CD4-positive, alpha-beta T cell treated with Interleukin-15 for 4 hours (primary cell): ENCODE data around the gene CCDC127.
"Not testable (repeated sequence)": the region's sequence is repeated elsewhere in the genome, so short reads cannot be mapped to it uniquely, and the experiment has no call there.

Source experiments
- DNase-seq: peaks from one replicate; pipeline ENCODE4 v3.0.0-alpha.2; 2020; ENCODE audit warnings: low spot score

Gene CCDC127

DNA sequence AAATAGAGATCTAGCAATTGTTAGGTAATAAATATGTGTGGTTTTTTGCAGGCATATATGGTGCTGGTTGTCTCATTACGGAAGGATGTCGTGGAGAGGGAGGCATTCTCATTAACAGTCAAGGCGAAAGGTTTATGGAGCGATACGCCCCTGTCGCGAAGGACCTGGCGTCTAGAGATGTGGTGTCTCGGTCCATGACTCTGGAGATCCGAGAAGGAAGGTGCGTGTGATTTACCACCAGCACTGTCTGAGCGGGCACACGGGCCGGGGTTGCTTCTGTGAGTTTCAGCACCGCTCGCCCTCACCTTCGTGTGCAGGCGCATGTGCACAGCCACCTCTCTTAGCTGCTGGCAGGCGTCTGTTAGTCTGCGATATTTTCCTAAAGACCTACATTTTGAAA is 15.5 kb upstream of the CCDC127 start:
- not testable (repeated sequence) for DNase-seq

DNA sequence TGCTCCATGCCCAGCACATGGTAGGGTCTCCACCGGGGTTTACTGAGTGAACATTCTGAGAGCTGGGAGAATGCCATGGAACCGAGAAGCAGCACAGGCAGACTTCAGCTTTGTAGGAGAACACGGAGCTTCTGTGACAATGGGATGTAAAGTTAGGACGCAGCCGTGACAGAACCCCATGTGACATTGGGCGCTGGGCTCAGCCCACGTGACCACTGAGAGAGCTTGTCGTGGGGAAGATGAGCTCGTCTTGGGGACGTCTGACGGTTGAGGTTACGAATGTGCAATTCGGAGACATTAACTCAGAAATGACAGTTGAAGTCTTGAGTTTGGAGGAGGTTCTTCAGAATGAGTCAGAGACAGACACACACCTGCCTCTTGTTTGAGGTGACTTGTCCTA is 13.7 kb upstream of the CCDC127 start:
- DNase-seq = no peak

DNA sequence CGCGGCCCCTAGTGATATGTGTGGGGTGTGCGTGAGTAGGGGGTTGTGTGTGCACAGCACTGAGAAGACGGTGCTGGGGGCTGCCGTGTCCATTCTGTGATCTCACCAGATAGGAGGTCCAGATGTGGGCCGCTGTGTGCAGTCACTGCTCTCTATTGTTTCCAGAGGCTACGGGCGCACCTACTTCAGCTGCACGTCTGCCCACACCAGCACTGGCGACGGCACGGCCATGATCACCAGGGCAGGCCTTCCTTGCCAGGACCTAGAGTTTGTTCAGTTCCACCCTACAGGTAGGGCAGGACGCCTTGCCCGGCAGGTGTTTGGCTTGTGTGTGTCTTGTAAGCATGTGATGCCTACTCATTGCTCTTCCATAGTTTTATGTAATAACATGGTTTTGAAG is 12.8 kb upstream of the CCDC127 start:
- DNase-seq = no peak

DNA sequence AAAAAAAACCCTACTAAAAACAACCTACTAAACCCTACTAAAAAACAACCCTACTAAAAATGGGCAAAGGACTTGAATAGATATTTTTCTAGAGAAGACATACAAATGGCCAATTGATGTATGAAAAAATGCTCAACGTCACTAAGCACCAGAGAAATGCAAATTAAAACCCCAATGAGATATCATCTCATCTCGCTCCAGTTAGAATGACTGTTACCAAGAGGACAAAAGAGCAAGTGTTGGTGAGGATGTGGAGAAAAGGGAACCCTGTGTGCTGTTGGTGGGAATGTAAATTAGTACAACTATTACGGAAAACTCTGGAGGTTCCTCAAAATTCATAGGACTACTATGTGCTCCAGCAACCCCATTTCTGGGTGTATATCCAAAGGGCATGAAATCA is 10.9 kb upstream of the CCDC127 start:
- DNase-seq = no peak

DNA sequence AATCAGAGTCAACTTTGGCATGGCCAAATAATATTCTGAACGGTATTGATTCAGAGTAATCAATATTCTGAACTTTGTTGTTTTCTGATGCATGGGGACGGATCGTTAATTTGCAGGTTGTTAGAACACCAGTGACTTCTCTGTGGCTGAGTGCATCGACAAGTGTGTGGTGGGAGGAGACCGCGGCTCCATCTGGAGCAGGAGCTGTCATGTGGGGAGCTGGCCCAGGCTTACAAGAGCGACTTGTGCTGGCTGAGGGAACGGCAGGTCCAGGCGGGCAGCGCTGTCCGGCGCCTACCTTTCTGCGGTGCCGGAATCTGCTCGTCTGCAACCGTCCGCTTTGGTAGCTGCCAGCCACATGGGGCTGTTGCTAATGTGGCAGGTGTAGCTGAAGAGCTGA is 9.4 kb upstream of the CCDC127 start:
- not testable (repeated sequence) for DNase-seq

DNA sequence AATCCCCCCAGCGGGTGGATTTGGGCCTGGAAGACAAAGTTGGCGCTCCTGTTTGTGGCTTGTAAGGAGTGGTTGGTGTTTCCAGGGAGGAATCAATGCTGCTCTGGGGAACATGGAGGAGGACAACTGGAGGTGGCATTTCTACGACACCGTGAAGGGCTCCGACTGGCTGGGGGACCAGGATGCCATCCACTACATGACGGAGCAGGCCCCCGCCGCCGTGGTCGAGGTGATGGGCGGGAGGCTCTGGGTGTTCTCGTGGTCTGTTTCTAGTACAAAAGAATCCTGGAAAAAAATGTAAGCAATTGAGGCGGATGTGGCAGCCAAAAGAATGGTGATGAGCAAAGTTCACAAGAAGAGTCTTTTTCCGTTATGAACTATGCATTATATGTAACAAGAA is 7.4 kb upstream of the CCDC127 start:
- DNase-seq = no peak

DNA sequence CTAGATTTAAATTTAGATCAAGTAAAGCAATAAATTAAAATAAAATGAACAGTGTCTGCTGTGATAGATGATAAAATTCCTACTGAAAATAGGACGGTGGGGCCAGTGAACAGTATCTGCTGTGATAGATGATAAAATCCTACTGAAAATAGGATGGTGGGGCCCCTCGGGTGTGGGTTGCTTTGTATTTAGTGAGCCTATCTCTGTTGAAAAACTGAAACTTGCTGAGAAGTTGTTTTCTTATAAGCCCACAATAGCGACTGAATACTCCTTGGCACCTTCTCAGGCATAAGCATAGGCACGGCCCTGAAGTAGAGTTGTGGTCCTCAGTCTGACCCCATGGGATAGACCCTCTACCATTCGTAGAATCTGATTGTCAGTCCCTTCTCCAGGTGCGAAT is 5.8 kb upstream of the CCDC127 start:
- no peak for DNase-seq

DNA sequence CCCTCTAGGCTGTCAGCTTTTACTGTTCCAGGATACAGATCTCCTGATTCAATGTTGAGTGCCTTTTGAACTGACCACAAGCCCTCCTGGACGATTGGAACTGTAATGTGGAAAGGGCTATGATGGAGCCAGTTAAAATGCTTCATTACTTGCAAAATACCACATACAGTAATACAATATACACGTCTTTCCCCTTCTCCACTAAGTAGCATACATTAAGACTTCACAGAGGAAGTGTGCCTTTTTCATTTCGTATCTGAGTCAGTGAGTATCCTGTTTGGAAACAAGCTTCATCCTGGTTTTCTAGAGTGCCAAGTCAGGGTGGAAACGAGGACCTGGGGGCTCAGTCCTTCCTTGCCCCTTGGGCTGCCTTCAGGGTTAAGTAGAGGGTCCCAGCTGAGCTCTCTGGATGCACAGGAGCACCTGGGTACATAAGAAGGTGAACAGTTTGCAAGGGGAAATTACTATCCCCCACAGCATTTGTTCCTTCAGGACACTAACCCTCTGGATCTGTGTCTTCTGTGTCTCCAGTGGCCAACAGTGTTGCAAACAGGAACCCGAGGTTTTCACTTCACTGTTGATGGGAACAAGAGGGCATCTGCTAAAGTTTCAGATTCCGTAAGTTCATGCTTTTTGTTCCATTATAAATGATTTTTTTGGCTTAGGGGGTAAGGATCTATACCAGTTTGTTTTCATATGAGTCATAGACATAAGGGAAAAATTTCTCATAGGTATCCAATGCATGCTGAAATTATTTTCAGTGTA is 5.2 kb upstream of the CCDC127 start:
- DNase-seq = not testable (repeated sequence)

DNA sequence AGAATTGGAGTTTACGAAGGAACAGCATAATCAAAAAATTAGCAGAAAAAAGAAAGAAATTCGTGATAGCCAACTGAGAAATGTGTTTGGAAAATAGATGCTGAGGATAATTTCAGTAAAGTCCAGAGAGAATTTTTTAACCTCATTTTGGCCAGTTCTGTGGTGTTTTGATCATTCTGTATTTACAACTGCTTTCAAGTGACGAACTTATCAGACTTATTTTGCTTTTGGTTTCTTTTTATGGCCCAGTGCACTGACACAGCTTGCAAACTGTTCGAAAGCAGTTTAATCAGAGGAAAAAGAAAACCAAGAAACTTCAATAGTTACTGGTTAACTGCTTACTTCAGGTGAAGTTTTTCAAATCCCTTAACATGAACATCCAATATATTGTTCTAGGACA is 2.0 kb upstream of the CCDC127 start:
- DNase-seq = peak; percentile 39

DNA sequence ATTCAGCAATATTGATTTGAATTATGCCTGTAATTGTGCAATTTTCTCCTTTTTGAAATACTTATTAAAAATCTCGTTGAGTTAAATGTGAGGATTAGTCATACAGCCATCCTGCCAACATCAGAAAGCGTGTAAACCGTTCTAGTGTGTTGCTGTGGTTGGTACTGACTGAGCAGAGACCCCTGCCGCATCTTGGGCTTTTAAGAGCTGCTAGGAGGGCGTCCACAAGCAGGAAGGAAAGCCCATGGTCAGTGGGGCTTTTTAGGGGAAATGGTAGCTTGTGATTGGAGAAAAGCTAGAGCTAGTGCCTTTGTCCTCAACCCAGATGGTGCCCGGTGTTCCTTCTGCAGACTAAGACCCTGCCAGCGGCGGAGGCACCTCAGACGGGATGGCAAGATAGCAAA is 1.5 kb upstream of the CCDC127 start:
- DNase-seq = peak; percentile 26

DNA sequence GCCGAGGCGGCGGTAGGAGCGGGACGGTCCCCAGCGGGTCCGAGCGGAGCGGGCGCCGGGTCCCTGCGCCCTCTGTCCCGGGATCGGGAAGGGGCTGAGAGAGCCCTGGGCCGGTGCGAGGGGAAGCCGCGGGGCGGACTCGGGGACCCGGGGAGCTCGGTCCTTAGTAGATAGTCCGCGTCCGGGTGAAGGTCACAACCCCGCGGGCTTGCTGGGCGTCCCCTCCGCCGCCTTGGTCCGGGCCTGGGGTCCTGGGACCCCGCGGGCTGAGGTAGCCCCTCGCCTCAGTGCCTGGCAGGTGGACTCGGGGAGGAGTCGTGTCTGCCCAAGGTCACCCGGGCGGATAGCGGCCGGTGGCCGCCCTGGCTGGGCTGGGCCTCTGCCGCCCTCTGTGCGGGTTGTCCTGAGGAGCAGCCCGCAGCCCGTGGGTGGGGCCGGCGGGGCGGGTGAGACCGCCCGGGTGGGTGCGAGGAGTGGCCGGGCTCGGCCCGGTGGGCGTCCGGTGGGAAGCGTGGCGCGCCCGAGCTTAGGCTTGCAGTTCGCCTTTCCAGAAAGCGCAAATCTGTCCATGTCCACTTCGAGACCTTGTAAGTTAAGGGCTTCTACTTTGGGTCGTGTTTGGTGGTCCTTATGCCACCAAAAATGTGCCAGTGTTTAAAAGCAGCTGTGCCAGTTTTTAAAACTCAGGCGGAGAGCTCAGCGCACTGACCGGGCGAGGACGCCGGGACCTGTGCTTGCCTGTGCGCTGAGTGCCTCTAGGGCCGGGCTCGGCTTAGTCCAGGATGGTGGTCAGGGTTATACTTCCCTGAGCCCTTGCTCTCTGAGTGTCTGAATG is 721 bp upstream of the CCDC127 start:
- no peak for DNase-seq

DNA sequence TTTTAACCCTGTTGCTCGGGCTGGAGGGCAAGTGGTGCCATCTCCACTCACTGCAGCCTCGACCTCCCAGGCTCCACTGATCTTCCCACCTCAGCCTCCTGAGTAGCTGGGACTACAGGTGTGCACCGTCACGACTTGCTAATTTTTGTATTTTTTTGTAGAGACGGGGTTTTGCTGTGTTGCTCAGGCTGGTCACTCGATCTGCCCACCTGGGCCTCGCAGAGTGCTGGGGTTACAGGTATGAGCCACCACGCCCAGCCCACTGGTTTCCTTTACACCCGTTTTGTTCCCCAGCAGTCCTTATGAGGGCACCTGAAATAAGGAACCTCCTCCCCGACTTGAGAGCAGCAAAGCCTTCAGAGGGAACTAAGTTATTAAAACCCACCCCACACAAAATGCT is 1.9 kb downstream of the CCDC127 start:
- not testable (repeated sequence) for DNase-seq

DNA sequence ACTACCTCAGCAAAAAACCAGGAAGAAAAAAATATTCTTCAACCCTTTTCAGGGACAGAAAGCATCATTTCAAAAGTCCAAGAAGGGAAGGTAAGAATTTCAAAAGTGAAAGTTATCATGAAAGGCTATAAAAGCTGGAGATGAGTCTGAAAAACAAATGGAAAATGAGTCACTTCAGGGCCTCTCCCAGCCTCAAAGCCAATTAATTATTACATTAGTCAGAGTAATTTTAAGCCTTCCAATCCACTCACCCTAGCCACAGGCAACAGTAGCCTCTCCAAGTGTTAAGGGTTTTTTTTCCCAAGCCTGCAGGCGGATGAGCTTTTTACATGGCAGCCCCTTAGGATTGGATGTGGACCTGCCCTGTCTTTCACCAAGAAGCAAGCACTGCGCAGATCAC is 2.7 kb downstream of the CCDC127 start:
- DNase-seq = not testable (repeated sequence)

DNA sequence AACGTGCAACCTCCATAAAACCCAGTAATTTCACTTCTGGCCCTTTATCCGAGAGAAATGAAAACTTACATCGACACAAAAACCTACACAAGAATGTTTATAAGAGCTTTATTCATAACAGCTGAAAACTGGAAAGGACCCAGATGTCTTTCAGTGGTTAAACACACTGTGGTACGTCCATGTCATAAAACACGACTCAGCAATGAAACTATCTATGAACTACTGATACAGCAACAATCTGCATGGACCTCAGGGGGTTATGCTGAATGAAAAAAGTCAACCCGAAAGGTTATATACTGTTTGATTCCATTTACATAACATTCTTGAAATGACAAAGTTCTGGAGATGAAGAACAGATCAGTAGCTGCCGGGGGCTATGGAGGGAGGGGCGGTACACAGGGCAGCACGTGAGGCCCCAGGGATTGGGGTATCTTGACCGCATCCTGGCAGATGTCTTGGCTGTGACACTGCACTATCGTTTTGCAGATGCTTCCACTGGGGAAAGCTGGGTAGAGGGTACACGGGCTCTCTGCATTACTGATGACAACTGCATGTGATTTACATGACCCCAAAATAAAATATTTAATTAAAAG is 4.1 kb downstream of the CCDC127 start:
- DNase-seq = no peak

DNA sequence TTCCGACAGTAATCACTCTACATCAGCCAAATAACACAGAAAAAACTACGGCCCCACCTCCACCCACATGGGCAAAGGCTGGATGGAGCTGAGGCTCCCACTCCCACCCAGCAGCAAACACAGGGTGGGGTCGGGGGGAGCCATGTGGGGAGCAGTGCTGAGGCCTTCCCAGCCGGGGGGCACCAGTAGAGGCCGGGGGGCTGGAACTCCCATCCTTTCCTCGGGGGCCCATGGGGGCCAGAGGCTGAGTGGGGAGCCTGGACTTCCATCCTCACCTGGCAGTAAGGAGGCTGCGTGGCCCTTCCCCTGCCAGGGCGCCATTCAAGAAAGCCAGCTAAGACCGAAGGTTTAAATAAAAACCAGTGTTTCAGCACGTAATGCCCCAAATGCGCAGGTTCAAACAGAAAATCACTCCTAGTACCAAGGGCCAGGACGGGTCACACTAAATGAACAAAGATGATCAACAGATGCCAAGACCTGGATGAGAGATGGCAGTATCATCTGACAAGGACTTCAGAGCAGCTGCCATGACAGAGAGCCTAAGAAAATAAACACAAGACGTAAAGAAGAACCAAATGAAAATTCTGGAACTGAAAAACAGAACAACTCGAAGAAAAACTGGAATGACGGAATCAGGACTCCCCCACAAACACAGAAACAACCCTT is 9.4 kb downstream of the CCDC127 start:
- DNase-seq = no peak

DNA sequence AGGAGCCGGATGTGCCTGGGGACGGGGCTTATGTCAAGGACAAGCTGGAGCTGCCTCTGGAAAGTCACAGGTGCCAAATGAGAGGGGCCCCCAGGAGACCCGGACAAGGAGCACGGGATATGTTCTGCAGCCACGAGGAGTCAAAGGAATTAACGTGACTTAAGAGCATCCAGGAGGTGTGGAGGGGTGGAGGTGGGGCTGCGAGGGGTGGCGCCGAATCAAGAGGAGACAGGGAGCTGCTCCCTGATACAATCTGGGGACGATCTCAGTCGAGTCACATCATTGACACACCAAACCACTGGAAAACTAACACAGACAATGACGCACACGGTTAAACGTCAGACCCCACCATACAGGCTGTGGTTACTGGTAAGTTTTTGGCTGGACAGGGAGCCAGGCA is 10.4 kb downstream of the CCDC127 start:
- DNase-seq = no peak

DNA sequence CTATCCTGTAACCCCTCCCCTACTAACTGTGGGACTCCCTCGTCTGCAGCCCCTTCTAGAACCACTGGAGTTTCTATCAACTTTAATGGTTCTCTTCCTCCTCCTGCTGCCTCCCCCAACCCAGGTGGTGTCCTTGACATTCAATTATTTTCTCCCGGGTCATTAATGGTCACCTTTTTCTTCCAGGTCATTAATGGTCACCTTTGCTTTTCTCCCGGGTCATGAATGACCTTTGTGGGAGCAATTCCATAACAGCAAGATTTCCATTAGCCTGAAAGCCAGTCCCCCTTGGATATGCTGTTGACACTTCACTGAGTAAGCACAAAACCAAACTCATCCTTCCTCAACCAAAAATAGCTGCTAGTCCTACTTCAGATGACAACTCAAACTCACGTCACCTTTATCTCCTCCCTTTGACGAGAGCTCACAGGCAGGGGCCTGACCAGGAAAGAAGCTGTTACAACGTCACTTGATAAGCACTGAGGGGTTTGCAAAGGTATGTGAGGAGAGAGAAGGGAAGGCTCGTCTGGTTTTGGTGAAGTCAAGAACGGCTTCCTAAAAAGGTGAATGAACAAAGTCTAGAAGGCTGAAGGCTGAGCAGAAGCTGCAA is 10.9 kb downstream of the CCDC127 start:
- DNase-seq = no peak

DNA sequence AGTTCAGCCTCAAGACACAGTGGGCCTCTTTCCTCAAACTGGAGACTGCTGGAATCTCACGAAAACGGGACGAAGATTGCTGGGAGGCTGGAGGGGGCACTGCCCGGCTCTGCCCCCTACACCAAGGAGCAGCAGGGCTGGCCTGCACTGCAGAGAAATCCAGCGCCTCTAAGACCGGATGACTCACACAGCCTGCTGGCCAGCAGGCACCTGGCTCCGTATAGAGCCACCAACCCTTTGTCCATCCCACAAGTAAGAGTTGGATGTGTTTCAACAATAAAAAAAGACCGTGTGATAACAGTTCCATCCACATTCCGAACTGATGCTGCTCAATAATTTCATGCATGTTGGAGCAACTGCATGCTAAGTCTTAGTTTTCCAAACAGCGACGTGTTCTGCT is 11.5 kb downstream of the CCDC127 start:
- no peak for DNase-seq

DNA sequence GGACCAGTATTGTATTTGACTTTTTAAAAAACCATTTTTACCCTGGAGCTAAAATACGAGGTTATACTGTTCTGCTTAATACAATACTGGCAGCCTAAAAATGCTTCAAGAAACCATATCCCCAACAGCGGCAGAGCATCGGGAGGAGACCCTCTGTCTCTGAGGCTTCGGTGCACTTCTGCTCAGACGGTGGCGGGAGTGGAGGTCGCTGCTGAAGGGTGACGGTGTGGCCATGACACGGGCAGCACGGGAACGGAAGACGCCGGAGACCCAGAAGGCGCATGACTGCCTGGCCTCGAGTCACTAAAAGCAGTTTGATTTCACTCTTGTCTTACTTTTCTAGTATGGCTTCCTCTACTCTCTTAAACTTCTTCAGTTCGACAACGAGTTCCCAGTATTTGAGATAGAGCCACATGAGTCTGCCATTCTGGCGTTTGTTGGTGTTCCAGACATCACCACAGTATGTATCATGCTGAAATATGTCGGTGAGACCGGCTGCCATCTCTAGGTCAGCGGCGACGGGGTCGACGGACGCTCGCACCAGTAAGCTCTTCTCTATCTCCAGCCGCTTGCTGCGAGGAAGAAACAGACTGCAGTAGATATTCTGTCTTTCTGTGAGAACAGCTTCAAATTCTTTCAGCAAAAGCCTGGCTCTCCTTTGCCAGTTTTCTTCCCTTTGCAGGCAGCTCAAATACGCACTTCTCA is 12.8 kb downstream of the CCDC127 start:
- no peak for DNase-seq

DNA sequence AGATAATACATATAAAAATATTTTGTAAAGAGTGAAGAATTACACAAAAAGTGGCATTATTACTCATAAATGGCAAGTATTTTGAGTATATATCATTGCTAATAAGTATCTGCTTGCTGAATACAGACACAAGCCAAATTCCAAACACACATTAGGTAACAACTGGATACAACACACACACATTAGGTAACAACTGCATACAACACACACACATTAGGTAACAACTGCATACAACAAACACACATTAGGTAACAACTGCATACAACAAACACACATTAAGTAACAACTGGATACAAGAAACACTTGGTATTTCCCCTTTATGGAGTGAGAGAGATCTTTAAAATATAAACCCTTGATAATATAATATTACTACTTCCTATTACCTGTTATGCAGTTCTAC is 13.5 kb downstream of the CCDC127 start:
- no peak for DNase-seq

DNA sequence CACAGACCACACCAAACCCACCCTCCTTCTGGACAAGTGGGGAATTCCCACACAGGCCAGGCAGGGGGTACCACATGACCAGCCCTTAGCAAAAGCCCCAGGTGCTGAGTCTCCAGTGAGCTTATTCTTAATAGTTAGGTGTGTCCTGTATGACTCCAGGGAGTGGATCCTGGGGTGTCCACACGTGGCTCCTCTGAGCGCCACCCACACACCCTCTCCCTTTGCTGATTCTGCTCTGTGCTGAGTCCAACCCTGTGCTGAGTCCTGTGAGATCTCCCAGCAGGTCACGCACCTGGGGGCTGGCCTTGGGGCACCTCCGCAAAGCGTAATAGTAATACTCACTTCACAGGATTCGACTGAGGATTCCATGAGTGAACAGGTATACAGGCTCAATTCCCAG is 14.0 kb downstream of the CCDC127 start:
- DNase-seq = no peak
